SJCRH30 (cell line): ENCODE data around the gene COL26A1. TPM values are rescaled to one million over a fixed set of nuclear protein-coding genes. Genes with fewer than 3 reads are reported as not detected.

Source experiments
- DNase-seq, 2 experiments: peaks; one replicate each; pipeline ENCODE4 v3.0.0-alpha.2; 2015 to 2020
- H3K27ac ChIP-seq: fragments of 250-450 bp; sonication (Bioruptor Pico); 2 replicates; pipeline ENCODE4 v1.5.1; 2020; ENCODE audit warnings: mild to moderate bottlenecking, moderate library complexity
- H3K27me3 ChIP-seq: fragments of 250-450 bp; sonication (Bioruptor Pico); 2 replicates; pipeline ENCODE4 v1.5.1; 2020; ENCODE audit warnings: mild to moderate bottlenecking, moderate library complexity
- H3K36me3 ChIP-seq: fragments of 250-450 bp; sonication (Bioruptor Pico); 2 replicates; pipeline ENCODE4 v1.5.1; 2020; ENCODE audit warnings: mild to moderate bottlenecking, moderate library complexity
- H3K4me1 ChIP-seq: fragments of 250-450 bp; sonication (Bioruptor Pico); 2 replicates; pipeline ENCODE4 v1.5.1; 2020; ENCODE audit warnings: mild to moderate bottlenecking, moderate library complexity
- H3K4me3 ChIP-seq: fragments of 250-450 bp; sonication (Bioruptor Pico); 2 replicates; pipeline ENCODE4 v1.5.1; 2020; ENCODE audit warnings: mild to moderate bottlenecking, moderate library complexity
- H3K9me3 ChIP-seq: fragments of 250-450 bp; sonication (Bioruptor Pico); replicated peaks from 2 replicates; pipeline ENCODE4 v1.5.1; 2020; ENCODE audit warnings: mild to moderate bottlenecking, moderate library complexity
- total RNA-seq: library from RNA; depleted of rRNA; stranded (reverse); fragments of >200 nt; shearing (Covaris generic); gene quantifications from 2 replicates; pipeline ENCODE4 v1.2.3, GENCODE V29; 2014; rRNA removed

The COL26A1 gene
- total RNA-seq, 1 experiment from 2014 or later, result 0.10 TPM

DNA sequence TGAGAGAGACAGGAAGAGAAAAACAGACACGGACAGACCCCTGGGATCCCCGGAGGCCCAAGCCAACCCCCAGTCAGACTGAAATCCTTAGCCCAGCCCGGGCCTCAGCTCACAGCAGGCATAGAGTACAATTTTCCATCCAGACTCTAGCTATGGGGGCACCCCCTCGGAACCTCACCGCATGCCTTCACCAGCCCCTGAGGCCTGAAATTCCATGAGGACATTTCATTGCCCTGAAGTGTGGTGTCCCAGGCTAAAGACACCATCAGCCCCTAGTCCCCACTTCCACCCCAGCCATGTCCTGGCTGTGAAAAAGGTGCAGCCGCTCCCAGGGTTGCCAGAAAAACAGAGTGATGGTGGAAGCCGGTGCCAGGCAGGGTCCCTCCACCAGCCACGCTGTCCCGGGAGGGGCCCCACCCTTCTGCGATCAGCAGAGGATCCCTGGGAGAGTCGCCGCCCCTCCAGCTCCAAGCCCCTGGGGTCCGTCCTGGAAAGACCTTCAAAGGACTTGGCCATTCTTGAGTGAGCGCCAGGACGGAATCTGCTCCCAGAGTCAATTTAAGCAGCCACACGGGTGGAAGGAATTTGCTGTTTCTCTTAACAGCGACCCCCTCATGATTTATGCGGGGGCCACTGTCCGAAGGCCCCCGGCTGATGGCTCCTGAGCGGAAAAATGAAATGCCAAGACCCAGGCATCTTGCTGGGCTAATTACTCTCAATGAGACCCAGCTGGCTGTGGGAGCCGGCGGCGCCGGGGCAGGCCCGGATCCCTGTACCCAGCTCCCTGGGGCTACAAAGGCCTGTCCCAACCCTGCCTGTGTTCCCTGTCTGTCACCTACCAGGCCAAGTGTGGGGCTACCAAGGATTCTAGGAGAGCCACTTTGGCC lies 243.2 kb downstream of the COL26A1 start:
- no peaks in the 10 kb centered on the region for H3K9me3 ChIP-seq
- no peak overlapping the region for H3K4me3 ChIP-seq
- no peak overlapping the region for H3K27ac ChIP-seq
- no peak for DNase-seq
- peaks cover 2% of the 10 kb centered on the region; the same call in 1 of the 2 replicates for H3K4me1 ChIP-seq
- no peaks in the 10 kb centered on the region; the same call in 1 of the 2 replicates for H3K27me3 ChIP-seq
- H3K36me3 ChIP-seq, result no peaks in the 10 kb centered on the region

DNA sequence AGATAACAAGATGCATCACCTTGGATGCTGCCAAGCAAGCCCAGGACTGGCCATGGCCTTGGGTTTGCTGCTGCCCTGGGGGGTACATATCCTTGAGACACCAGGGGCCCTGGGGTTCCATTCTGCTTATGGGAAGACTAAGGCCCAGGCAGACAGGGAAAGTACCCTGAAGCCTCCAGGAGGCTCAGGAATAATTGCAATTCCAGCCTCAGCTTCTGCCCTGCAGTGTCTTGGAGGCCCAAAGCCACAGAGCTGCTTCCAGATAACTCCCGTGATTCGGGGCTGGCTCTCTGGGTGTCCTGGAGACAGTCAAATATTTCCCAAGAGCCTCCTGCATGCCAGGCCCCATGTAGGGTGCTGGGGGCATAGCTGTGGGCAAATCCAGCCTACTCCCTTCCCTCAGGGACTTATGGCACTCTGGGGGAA lies 243.8 kb downstream of the COL26A1 start:
- Histone ChIP-seq H3K4me1 (peaks cover 2% of the 10 kb centered on the region; the same call in 1 of the 2 replicates), H3K4me3 (no peak overlapping the region), H3K9me3 (no peaks in the 10 kb centered on the region), H3K27ac (no peak overlapping the region), H3K36me3 (no peaks in the 10 kb centered on the region), H3K27me3 (peaks cover 1% of the 10 kb centered on the region; the same call in 1 of the 2 replicates)
- DNase-seq, result no peak

Other genes starting within 250 kb of the COL26A1 start
- gene SERPINE1, start 235.8 kb upstream of the COL26A1 start, total RNA-seq, result 1.2 and 1.7 TPM in 2 replicates
- 89.2 and 98.3 TPM in 2 replicates for gene AP1S1, start 208.4 kb upstream of the COL26A1 start, total RNA-seq
- gene VGF, start 197.3 kb upstream of the COL26A1 start, total RNA-seq, result 0.10 and 0.18 TPM in 2 replicates
- gene NAT16, start 182.6 kb upstream of the COL26A1 start, total RNA-seq, result not detected in 2 replicates
- not detected in 2 replicates for gene MOGAT3, start 161.8 kb upstream of the COL26A1 start, total RNA-seq
- gene PLOD3, start 145.3 kb upstream of the COL26A1 start, total RNA-seq, result 53.0 and 59.7 TPM in 2 replicates
- 67.0 and 77.8 TPM in 2 replicates for gene ZNHIT1, start 144.7 kb upstream of the COL26A1 start, total RNA-seq
- 4.3 and 6.4 TPM in 2 replicates for gene CLDN15, start 125.1 kb upstream of the COL26A1 start, total RNA-seq
- gene FIS1, start 117.8 kb upstream of the COL26A1 start, total RNA-seq, result 64.1 and 91.2 TPM in 2 replicates
- 29.6 and 33.8 TPM in 2 replicates for gene IFT22, start 41.1 kb upstream of the COL26A1 start, total RNA-seq